Mucosa of descending colon (tissue), 3 donors: ENCODE data around the gene COX4I1. TPM values are rescaled to one million over a fixed set of nuclear protein-coding genes. Genes with fewer than 3 reads are reported as not detected.
"Not testable (repeated sequence)": the region's sequence is repeated elsewhere in the genome, so short reads cannot be mapped to it uniquely, and the experiment has no call there.

Experiments used
- ATAC-seq: fragments of 200-7000 bp; cut with Tn5 transposase; one replicate; pipeline ENCODE4 v1.9.1; 2020; ENCODE audit warnings: mild to moderate bottlenecking, moderate library complexity
- DNase-seq, 3 donors: peaks; one replicate each; pipeline ENCODE4 v3.0.0-alpha.2; 2020
- H3K36me3 ChIP-seq: fragments of 200-600 bp; one replicate; pipeline ENCODE4 v1.8.0; 2021; ENCODE audit warnings: low read depth, mild to moderate bottlenecking
- H3K4me1 ChIP-seq: fragments of 200-600 bp; one replicate; pipeline ENCODE4 v1.8.0; 2021; ENCODE audit warnings: low read depth, mild to moderate bottlenecking
- H3K4me3 ChIP-seq: fragments of 200-600 bp; one replicate; pipeline ENCODE4 v1.8.0; 2021; ENCODE audit warnings: mild to moderate bottlenecking
- H3K9me3 ChIP-seq: fragments of 200-600 bp; one replicate; pipeline ENCODE4 v1.8.0; 2021; ENCODE audit warnings: mild to moderate bottlenecking
- intact Hi-C, 2 donors: fragments of 100-400 bp; cut with DNase I in 1 of 2; cut with micrococcal nuclease in 1 of 2; formaldehyde crosslinking; loops; one replicate each; pipeline versions ENCODE4 v1.11.0 to v1.11.1; 2022; cut with DNase I, micrococcal nuclease
- total RNA-seq, 3 donors: library from RNA; stranded (reverse); fragmentation: NEBNext Ultra II Directional in 2 of 3; extraction: Animal tissue kit (Norgen Biotek cat#: 25700) in 2 of 3; gene quantifications; one replicate each; pipeline versions ENCODE4 v1.2.1 to v1.2.4, GENCODE V29; 2021 to 2023
- TF ChIP-seq, protein P1 (sequence below): fragments of 200-600 bp; IDR thresholded peaks from one replicate; pipeline ENCODE4 v1.8.0; 2022; ENCODE audit warnings: antibody characterized with exemption, mild to moderate bottlenecking
- donor health status: DM: no; HTN: no; CAD: no; lungs with moderate emphysema.
- donor health status: DM: no; HTN: no; CAD: no.
- donor health status: DM: no; HTN: yes; CAD: no.

Gene COX4I1
- total RNA-seq, 3 donors from 2014 or later: 793 to 1,140 (median 1,020) TPM

DNA sequence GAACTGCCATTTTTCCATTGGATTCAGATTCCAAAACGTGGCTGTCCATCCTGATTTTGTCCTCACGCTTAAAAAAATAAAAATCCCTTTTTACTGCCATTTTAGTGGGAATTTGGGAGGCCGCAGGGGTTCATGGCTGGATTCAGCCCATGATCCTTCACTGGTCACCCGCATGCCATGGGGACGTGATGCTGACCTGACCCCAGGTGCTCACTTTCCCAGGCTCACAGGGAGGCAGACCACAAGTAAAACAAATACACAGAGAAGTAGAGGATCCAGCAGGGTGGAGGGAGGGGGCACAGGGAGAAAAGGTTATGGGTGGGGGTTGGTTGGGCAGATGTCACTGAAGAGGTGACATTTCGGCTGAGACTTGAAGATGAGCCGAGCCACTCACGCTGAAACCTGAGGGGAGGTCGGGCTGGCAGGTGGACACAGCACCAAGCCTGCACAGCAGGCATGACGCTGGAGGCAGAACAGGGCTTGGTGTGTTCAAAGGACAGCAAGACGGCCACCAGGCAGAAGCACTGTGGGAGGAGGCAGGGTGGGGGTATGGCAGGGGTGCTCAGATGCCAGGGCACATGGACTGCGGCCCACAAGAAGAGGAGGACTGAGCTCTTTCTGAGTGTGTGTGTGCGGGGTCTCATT lies 10.7 kb downstream of the COX4I1 start:
- Histone ChIP-seq H3K9me3 (no peaks in the 10 kb centered on the region), H3K4me1 (no peaks in the 10 kb centered on the region), H3K4me3 (no peak overlapping the region), H3K36me3 (peaks cover 10% of the 10 kb centered on the region)
- ATAC-seq (peak; percentile 26), DNase-seq (no peak)
- intact Hi-C loops: no loop called here
- TF ChIP-seq, protein P1, sequence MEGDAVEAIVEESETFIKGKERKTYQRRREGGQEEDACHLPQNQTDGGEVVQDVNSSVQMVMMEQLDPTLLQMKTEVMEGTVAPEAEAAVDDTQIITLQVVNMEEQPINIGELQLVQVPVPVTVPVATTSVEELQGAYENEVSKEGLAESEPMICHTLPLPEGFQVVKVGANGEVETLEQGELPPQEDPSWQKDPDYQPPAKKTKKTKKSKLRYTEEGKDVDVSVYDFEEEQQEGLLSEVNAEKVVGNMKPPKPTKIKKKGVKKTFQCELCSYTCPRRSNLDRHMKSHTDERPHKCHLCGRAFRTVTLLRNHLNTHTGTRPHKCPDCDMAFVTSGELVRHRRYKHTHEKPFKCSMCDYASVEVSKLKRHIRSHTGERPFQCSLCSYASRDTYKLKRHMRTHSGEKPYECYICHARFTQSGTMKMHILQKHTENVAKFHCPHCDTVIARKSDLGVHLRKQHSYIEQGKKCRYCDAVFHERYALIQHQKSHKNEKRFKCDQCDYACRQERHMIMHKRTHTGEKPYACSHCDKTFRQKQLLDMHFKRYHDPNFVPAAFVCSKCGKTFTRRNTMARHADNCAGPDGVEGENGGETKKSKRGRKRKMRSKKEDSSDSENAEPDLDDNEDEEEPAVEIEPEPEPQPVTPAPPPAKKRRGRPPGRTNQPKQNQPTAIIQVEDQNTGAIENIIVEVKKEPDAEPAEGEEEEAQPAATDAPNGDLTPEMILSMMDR: no peak

DNA sequence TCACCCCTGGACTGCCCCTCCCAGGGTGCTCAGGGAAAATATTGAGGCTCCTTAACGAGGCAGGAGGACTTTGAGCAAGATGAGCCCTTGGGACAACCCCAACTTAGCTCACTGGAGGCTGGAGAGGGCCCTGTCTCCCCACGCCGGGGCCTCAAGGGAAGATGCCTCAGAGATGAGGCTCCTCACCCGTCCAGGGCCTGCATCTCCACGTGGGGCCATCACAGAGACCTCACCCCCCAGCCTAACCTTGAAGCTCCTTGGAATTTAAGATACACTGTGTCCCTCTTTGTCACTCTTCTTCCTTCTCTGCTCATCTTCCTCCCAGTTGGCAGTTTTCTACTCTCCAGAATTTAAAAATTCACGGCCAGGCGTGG lies 11.2 kb downstream of the COX4I1 start:
- H3K4me1 ChIP-seq: no peaks in the 10 kb centered on the region
- peaks cover 5% of the 10 kb centered on the region for H3K36me3 ChIP-seq
- H3K4me3 ChIP-seq: no peak overlapping the region
- TF ChIP-seq, protein P1: no peak
- ATAC-seq: no peak
- no peaks in the 10 kb centered on the region for H3K9me3 ChIP-seq
- intact Hi-C loops: no loop called here
- no peak for DNase-seq

DNA sequence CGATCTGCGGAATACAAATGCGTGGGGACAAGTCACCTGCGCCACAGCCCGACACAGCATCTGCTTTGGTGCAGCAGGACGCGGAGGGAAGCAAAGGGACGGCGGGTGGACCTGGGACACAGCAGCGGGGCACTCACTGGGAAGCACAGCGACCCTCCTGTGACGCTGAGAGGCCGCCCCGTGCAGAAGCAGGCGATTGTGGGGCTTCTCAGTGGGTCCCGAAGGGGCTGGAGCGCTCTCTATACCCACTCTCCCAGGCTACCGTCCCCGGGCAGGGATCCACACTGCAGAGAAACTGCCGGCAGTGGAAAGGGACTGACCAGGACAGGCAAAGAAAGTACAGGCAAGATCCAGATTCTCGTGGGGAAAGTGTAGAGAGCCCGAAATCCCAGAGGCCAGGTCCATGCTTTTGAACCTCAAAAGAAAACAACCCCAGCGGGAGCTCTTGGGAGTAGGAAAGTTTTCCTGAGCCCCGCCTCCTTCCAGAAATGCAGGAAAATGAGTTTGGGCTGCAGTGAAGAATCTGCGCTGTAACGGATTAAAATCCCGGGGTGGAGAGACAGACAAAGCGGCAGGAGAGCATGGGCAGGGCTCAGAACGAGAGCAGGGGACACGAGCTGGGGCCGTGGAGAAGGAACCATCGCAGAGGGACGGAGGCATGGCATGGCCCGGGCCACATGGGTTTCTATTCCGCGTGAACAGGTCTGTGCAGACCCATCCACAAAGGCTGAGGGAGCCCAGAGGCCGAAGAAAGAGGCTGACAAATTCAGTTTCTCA lies 12.7 kb downstream of the COX4I1 start:
- peak; percentile 15 for ATAC-seq
- no peak for DNase-seq
- Histone ChIP-seq H3K9me3 (no peaks in the 10 kb centered on the region), H3K4me3 (no peak overlapping the region), H3K4me1 (no peaks in the 10 kb centered on the region), H3K36me3 (no peaks in the 10 kb centered on the region)
- intact Hi-C loops: no loop called here
- TF ChIP-seq, protein P1: no peak

DNA sequence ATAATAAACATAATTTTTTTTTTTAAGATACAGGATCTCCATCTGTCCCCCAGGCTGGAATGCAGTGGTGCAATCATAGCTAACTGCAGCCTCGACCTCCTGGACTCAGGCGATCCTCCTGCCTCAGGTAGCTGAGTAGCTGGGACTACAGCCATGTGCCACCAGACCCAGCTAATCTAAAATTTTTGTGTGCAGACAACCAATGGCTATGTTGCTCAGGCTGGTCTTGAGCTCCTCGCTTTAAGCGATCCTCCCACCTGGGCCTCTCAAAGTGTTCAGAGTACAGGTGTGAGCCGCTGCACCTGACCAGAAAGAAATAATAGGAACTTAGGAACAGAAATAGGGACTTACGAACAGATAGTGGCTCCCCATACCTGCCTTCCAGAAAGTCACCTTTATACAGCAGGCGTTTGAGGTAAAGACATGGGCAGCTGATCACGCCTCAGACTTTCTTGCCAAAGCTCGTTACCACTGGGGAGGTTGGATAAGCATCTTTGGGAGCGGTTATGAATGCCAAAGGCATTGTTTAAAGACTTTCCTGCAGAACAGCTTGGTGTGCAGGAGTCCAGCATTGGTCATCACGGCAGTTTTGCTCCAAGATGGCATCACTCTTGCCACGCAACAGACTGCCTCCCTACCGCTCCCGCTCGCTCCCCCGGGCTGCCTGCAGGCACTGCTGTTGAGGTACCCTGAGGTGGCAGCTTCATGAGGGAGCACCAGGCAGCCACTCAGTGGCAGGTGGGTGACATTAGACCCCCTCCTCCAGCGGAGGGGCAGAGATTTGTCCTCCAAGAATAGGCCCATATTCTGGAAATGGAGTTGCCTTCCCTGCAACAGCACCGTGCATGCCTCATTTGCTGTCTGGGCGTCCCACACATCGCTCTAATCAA lies 13.6 kb downstream of the COX4I1 start:
- intact Hi-C loops: no loop called here
- H3K4me1 ChIP-seq: no peaks in the 10 kb centered on the region
- H3K9me3 ChIP-seq: no peaks in the 10 kb centered on the region
- TF ChIP-seq, protein P1: no peak
- H3K4me3 ChIP-seq: no peak overlapping the region
- DNase-seq (no peak), ATAC-seq (no peak)
- H3K36me3 ChIP-seq: no peaks in the 10 kb centered on the region

DNA sequence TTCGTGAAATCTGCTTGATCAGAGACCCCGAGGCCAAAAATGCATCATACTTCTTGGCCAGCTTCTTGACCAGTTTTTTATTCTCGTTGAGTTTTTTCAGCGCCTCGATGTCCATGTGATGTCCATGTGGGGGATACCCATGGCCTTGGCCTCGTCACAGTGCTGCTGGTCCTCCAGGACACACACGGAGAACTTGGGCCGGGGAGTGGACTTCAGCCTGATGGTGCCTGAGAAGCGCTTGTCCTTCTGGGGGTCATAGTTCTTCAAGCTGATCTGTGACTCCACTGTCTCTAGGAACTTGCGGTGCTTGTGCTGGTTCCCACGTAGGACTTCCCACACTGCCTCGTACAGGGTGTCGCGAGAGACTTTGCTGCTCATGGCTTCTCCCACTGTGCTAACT lies 16.7 kb downstream of the COX4I1 start:
- intact Hi-C loops: no loop called here
- Histone ChIP-seq H3K4me3 (no peak overlapping the region), H3K9me3 (no peaks in the 10 kb centered on the region), H3K4me1 (no peaks in the 10 kb centered on the region), H3K36me3 (no peaks in the 10 kb centered on the region)
- TF ChIP-seq, protein P1: no peak
- ATAC-seq (no peak), DNase-seq (peak in 1 of 3 donors; percentile 14)

DNA sequence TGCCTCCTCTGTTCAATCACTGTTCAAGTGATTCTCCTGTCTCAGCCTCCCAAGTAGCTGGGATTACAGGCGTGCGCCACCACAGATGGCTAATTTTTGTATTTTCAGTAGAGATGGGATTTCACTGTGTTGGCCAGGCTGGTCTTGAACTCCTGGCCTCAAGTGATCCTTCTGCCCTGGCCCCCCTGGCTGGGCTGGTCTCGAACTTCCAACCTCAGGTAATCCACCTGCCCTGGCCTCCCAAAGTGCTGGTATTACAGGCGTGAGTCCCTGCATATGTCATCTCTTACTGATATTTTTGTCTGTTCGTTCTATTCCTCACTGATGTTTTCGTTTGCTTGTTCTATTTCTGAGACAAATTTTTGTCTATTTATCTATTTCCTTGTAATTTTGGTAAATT lies 17.7 kb downstream of the COX4I1 start:
- H3K4me3 ChIP-seq, DNase-seq, intact Hi-C loops, H3K9me3 ChIP-seq, H3K4me1 ChIP-seq, H3K36me3 ChIP-seq, ATAC-seq: not testable (repeated sequence)
